Measurements from ENCODE around the gene TTC23. TPM values are rescaled to one million over a fixed set of nuclear protein-coding genes. Genes with fewer than 3 reads are reported as not detected.

TTC23 gene
- total RNA-seq, 4 donors from 2014 or later = 14.7 to 25.3 (median 19.3) TPM

- Histone ChIP-seq H3K4me3 (no peak overlapping the region), H3K36me3 (peaks cover 0 to 14% (median 2%) of the 10 kb centered on the region in 4 donors), H3K4me1 (no peaks in the 10 kb centered on the region), H3K27me3 (no peaks in the 10 kb centered on the region), H3K9me3 (no peaks in the 10 kb centered on the region), H3K27ac (replicated peaks in 1 of 4) (no peak overlapping the region)
- intact Hi-C loops (cut with DNase I) = no loop called here
- no peak for TF ChIP-seq POLR2A (IDR thresholded peaks at IDR 0.05; ENCODE audit: low read depth)
- TF ChIP-seq EP300 (IDR thresholded peaks at IDR 0.05) = no peak
- TF ChIP-seq CTCF (IDR thresholded peaks at IDR 0.05) = no peak
- no peak for TF ChIP-seq POLR2AphosphoS5 (IDR thresholded peaks at IDR 0.05)
- no peak for DNase-seq (ENCODE audit: extremely low spot score)
- 84% methylated on average over 5 of the region's 5 CpGs for WGBS
Observed at GRCh38 chr15:99264125-99264524, 14.7 kb upstream of the TTC23 start.

- Histone ChIP-seq H3K27ac (replicated peaks in 1 of 4) (no peak overlapping the region), H3K4me3 (no peak overlapping the region), H3K27me3 (no peaks in the 10 kb centered on the region), H3K9me3 (no peaks in the 10 kb centered on the region), H3K4me1 (peaks cover 2 to 18% (median 12%) of the 10 kb centered on the region in 4 donors), H3K36me3 (peaks cover 0 to 27% (median 14%) of the 10 kb centered on the region in 4 donors)
- DNase-seq (ENCODE audit: extremely low spot score) = no peak
- TF ChIP-seq CTCF (IDR thresholded peaks at IDR 0.05) (no peak), POLR2AphosphoS5 (IDR thresholded peaks at IDR 0.05) (no peak), EP300 (IDR thresholded peaks at IDR 0.05) (no peak), POLR2A (IDR thresholded peaks at IDR 0.05; ENCODE audit: low read depth) (no peak)
- intact Hi-C loops (cut with DNase I) = no loop called here
- 97% methylated on average over 12 of the region's 12 CpGs for WGBS
Observed at GRCh38 chr15:99257107-99257750, 7.8 kb upstream of the TTC23 start.

- H3K27ac ChIP-seq (replicated peaks in 1 of 4) = no peak overlapping the region
- peaks cover 0 to 19% (median 12%) of the 10 kb centered on the region in 4 donors for H3K36me3 ChIP-seq
- no peak overlapping the region for H3K4me3 ChIP-seq
- TF ChIP-seq POLR2AphosphoS5 (IDR thresholded peaks at IDR 0.05) (no peak), POLR2A (IDR thresholded peaks at IDR 0.05; ENCODE audit: low read depth) (no peak), CTCF (IDR thresholded peaks at IDR 0.05) (no peak), EP300 (IDR thresholded peaks at IDR 0.05) (no peak)
- intact Hi-C loops (cut with DNase I) = loop anchor here (5.0 kb wide), 1 partner anchor 51 kb away; no protein-coding TSS in a partner anchor
- no peak for DNase-seq (ENCODE audit: extremely low spot score)
- WGBS = 91% methylated on average over 6 of the region's 6 CpGs
- H3K4me1 ChIP-seq = peaks cover 8 to 35% (median 28%) of the 10 kb centered on the region in 4 donors
- no peaks in the 10 kb centered on the region for H3K27me3 ChIP-seq
- no peaks in the 10 kb centered on the region for H3K9me3 ChIP-seq
Observed at GRCh38 chr15:99253381-99254090, 4.2 kb upstream of the TTC23 start.

- DNase-seq (ENCODE audit: extremely low spot score) = no peak
Observed at GRCh38 chr15:99252326-99252725, 2.9 kb upstream of the TTC23 start.

More at GRCh38 chr15:99252326-99252725, 2.9 kb upstream of the TTC23 start:
- H3K36me3 ChIP-seq = peaks cover 0 to 14% (median 9%) of the 10 kb centered on the region in 4 donors
- no peaks in the 10 kb centered on the region for H3K27me3 ChIP-seq
- 79% methylated on average over 6 of the region's 7 CpGs for WGBS
- H3K27ac ChIP-seq (replicated peaks in 1 of 4) = no peak overlapping the region
- peak overlapping the region; percentile 78 to 90 (median 84) for H3K4me3 ChIP-seq
- H3K9me3 ChIP-seq = no peaks in the 10 kb centered on the region
- intact Hi-C loops (cut with DNase I) = loop anchor here (5.0 kb wide), 1 partner anchor 50 kb away; no protein-coding TSS in a partner anchor
- TF ChIP-seq EP300 (IDR thresholded peaks at IDR 0.05) = no peak
- TF ChIP-seq POLR2AphosphoS5 (IDR thresholded peaks at IDR 0.05) = no peak
- no peak for TF ChIP-seq POLR2A (IDR thresholded peaks at IDR 0.05; ENCODE audit: low read depth)
- TF ChIP-seq CTCF (IDR thresholded peaks at IDR 0.05) = no peak
- H3K4me1 ChIP-seq = peaks cover 15 to 47% (median 40%) of the 10 kb centered on the region in 4 donors
